ENCODE results near the gene TWIST2.

DNA sequence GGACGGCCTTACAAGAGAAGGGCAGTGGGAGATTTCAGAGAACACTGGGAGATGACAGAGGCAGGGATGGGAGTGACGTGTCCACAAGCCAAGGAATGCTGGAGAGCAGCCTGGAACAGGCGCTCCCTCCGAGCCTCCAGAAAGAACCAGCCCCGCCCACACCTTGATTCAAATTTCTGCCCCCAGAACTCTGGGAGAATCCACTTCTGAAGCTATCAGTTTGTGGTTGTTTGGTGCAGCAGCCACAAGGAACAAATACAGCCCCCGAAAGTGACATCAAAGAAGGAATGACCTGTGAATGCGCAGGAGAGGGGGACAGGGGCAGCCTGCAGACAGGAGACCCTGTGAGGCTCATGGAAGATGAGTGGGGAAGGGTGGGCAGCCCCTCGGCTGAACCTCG is 67.3 kb downstream of the TWIST2 start:
- TF ChIP-seq, protein P1, sequence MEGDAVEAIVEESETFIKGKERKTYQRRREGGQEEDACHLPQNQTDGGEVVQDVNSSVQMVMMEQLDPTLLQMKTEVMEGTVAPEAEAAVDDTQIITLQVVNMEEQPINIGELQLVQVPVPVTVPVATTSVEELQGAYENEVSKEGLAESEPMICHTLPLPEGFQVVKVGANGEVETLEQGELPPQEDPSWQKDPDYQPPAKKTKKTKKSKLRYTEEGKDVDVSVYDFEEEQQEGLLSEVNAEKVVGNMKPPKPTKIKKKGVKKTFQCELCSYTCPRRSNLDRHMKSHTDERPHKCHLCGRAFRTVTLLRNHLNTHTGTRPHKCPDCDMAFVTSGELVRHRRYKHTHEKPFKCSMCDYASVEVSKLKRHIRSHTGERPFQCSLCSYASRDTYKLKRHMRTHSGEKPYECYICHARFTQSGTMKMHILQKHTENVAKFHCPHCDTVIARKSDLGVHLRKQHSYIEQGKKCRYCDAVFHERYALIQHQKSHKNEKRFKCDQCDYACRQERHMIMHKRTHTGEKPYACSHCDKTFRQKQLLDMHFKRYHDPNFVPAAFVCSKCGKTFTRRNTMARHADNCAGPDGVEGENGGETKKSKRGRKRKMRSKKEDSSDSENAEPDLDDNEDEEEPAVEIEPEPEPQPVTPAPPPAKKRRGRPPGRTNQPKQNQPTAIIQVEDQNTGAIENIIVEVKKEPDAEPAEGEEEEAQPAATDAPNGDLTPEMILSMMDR (conservative IDR thresholded peaks at IDR 0.05): no peak
- no peak for TF ChIP-seq EZH2 (IDR thresholded peaks at IDR 0.05; ENCODE audit: low read depth)
